Islet precursor cell (in vitro differentiated cells): ENCODE measurements around the gene ABLIM3.

ENCODE experiments used
- DNase-seq: peaks from one replicate; pipeline ENCODE4 v3.0.0-alpha.2; 2018

ABLIM3 gene

GRCh38 chr5:149284501-149284900 is 143.2 kb downstream of the ABLIM3 start:
- DNase-seq = no peak

GRCh38 chr5:149285153-149285552 is 143.9 kb downstream of the ABLIM3 start:
- DNase-seq = no peak

- DNase-seq = no peak
Observed at GRCh38 chr5:149288436-149288835, 147.1 kb downstream of the ABLIM3 start.

GRCh38 chr5:149289301-149289700 is 148.0 kb downstream of the ABLIM3 start:
- no peak for DNase-seq

- DNase-seq = no peak
Observed at GRCh38 chr5:149294872-149295829, 153.9 kb downstream of the ABLIM3 start.

GRCh38 chr5:149297340-149298025 is 156.2 kb downstream of the ABLIM3 start:
- no peak for DNase-seq

- DNase-seq = no peak
Observed at GRCh38 chr5:149298163-149298562, 156.9 kb downstream of the ABLIM3 start.

GRCh38 chr5:149298842-149299404 is 157.6 kb downstream of the ABLIM3 start:
- no peak for DNase-seq

- DNase-seq = no peak
Observed at GRCh38 chr5:149299451-149300054, 158.3 kb downstream of the ABLIM3 start.

- DNase-seq = no peak
Observed at GRCh38 chr5:149300441-149300840, 159.1 kb downstream of the ABLIM3 start.

GRCh38 chr5:149301049-149301743 is 159.9 kb downstream of the ABLIM3 start:
- DNase-seq = no peak

- DNase-seq = no peak
Observed at GRCh38 chr5:149301744-149302380, 160.6 kb downstream of the ABLIM3 start.

GRCh38 chr5:149302641-149303040 is 161.3 kb downstream of the ABLIM3 start:
- no peak for DNase-seq

- DNase-seq = no peak
Observed at GRCh38 chr5:149303210-149303609, 161.9 kb downstream of the ABLIM3 start.

- DNase-seq = no peak
Observed at GRCh38 chr5:149304195-149305078, 163.1 kb downstream of the ABLIM3 start.

- no peak for DNase-seq
Observed at GRCh38 chr5:149309354-149309753, 168.1 kb downstream of the ABLIM3 start.
